ENCODE results near the gene EPHB6. TPM values are rescaled to one million over a fixed set of nuclear protein-coding genes. Genes with fewer than 3 reads are reported as not detected.

The EPHB6 gene
- total and polyA plus RNA-seq, 10 of the 15 experiments (the other 5 are each of a cell fraction or from before 2014, with no cell fraction given): 0.06 to 1.3 (median 0.37) TPM; not detected in 2

GRCh38 chr7:142919656-142920055 is 64.8 kb downstream of the EPHB6 start (continued):
- TF ChIP-seq KAT2A (conservative IDR thresholded peaks at IDR 0.05; ENCODE audit: control insufficient read depth, low read depth, low read length): no peak
- TF ChIP-seq MTA3 (IDR thresholded peaks at IDR 0.05; ENCODE audit: borderline replicate concordance, low read length): no peak
- no peak for TF ChIP-seq SPI1 (IDR thresholded peaks at IDR 0.05; ENCODE audit: borderline replicate concordance, insufficient read depth, low read depth, low read length)
- TF ChIP-seq KDM1A (IDR thresholded peaks at IDR 0.05; ENCODE audit: borderline replicate concordance): no peak
- TF ChIP-seq POLR2AphosphoS2 (IDR thresholded peaks at IDR 0.05; ENCODE audit: low read depth, low read length): no peak
- TF ChIP-seq IKZF1 (conservative IDR thresholded peaks at IDR 0.05): no peak

Other genes starting within 250 kb of the EPHB6 start
Only the 7 nearest of the 8 such genes appear.
- not detected in 2 replicates for gene PRSS1, start 105.6 kb upstream of the EPHB6 start, total RNA-seq (2014; rRNA removed)
- gene PRSS1, start 105.6 kb upstream of the EPHB6 start, total RNA-seq (2014; rRNA removed; fragmentation: Illumina TruSeq; extraction: Trizol): not detected in 2 replicates
- gene PRSS1, start 105.6 kb upstream of the EPHB6 start, total RNA-seq (2021): 11.9 and 12.4 TPM in 2 replicates
- not detected in 2 replicates for gene PRSS1, start 105.6 kb upstream of the EPHB6 start, polyA plus RNA-seq (2011; rRNA removed)
- gene PRSS1, start 105.6 kb upstream of the EPHB6 start, polyA plus RNA-seq (2014; fragmentation: Illumina TruSeq; extraction: Trizol): not detected in 2 replicates
- gene PRSS1, start 105.6 kb upstream of the EPHB6 start, polyA plus RNA-seq (2014; fragmentation: Nextera tagmentation; extraction: Ambion mirVana): not detected
- not detected in 2 replicates for gene PRSS1, start 105.6 kb upstream of the EPHB6 start, polyA plus RNA-seq (2014; rRNA removed)
- gene PRSS1, start 105.6 kb upstream of the EPHB6 start, polyA plus RNA-seq (2016; fragmentation: Nextera tagmentation; extraction: Ambion mirVana): not detected
- not detected in 2 replicates for gene PRSS2, start 84.1 kb upstream of the EPHB6 start, total RNA-seq (2014; rRNA removed)
- gene PRSS2, start 84.1 kb upstream of the EPHB6 start, total RNA-seq (2014; rRNA removed; fragmentation: Illumina TruSeq; extraction: Trizol): not detected in 2 replicates
- gene PRSS2, start 84.1 kb upstream of the EPHB6 start, total RNA-seq (2021): 28.8 and 35.7 TPM in 2 replicates
- 0.41 TPM in 1 of 2 replicates, not detected in the other for gene PRSS2, start 84.1 kb upstream of the EPHB6 start, polyA plus RNA-seq (2011; rRNA removed)
- gene PRSS2, start 84.1 kb upstream of the EPHB6 start, polyA plus RNA-seq (2014; fragmentation: Illumina TruSeq; extraction: Trizol): not detected in 2 replicates
- not detected for gene PRSS2, start 84.1 kb upstream of the EPHB6 start, polyA plus RNA-seq (2014; fragmentation: Nextera tagmentation; extraction: Ambion mirVana)
- gene PRSS2, start 84.1 kb upstream of the EPHB6 start, polyA plus RNA-seq (2014; rRNA removed): 0.28 TPM in 1 of 2 replicates, not detected in the other
- under 1 TPM in 1 of 2 experiments, not detected in 1; 0.21 TPM for gene PRSS2, start 84.1 kb upstream of the EPHB6 start, polyA plus RNA-seq (2016; fragmentation: Nextera tagmentation; extraction: Ambion mirVana)
- gene TRPV6, start 30.7 kb downstream of the EPHB6 start, total RNA-seq (2014; rRNA removed): not detected in 2 replicates
- not detected in 2 replicates for gene TRPV6, start 30.7 kb downstream of the EPHB6 start, total RNA-seq (2014; rRNA removed; fragmentation: Illumina TruSeq; extraction: Trizol)
- not detected in 2 replicates for gene TRPV6, start 30.7 kb downstream of the EPHB6 start, total RNA-seq (2021)
- gene TRPV6, start 30.7 kb downstream of the EPHB6 start, polyA plus RNA-seq (2011; rRNA removed): not detected in 2 replicates
- gene TRPV6, start 30.7 kb downstream of the EPHB6 start, polyA plus RNA-seq (2014; fragmentation: Illumina TruSeq; extraction: Trizol): not detected in 2 replicates
- not detected for gene TRPV6, start 30.7 kb downstream of the EPHB6 start, polyA plus RNA-seq (2014; fragmentation: Nextera tagmentation; extraction: Ambion mirVana)
- not detected in 2 replicates for gene TRPV6, start 30.7 kb downstream of the EPHB6 start, polyA plus RNA-seq (2014; rRNA removed)
- gene TRPV6, start 30.7 kb downstream of the EPHB6 start, polyA plus RNA-seq (2016; fragmentation: Nextera tagmentation; extraction: Ambion mirVana): not detected
- gene TRPV5, start 78.7 kb downstream of the EPHB6 start, total RNA-seq (2014; rRNA removed): not detected in 2 replicates
- not detected in 2 replicates for gene TRPV5, start 78.7 kb downstream of the EPHB6 start, total RNA-seq (2014; rRNA removed; fragmentation: Illumina TruSeq; extraction: Trizol)
- not detected in 2 replicates for gene TRPV5, start 78.7 kb downstream of the EPHB6 start, total RNA-seq (2021)
- not detected in 2 replicates for gene TRPV5, start 78.7 kb downstream of the EPHB6 start, polyA plus RNA-seq (2011; rRNA removed)
- not detected in 2 replicates for gene TRPV5, start 78.7 kb downstream of the EPHB6 start, polyA plus RNA-seq (2014; fragmentation: Illumina TruSeq; extraction: Trizol)
- gene TRPV5, start 78.7 kb downstream of the EPHB6 start, polyA plus RNA-seq (2014; fragmentation: Nextera tagmentation; extraction: Ambion mirVana): not detected
- gene TRPV5, start 78.7 kb downstream of the EPHB6 start, polyA plus RNA-seq (2014; rRNA removed): not detected in 2 replicates
- gene TRPV5, start 78.7 kb downstream of the EPHB6 start, polyA plus RNA-seq (2016; fragmentation: Nextera tagmentation; extraction: Ambion mirVana): not detected
- gene LLCFC1, start 84.4 kb downstream of the EPHB6 start, total RNA-seq (2014; rRNA removed): not detected in 2 replicates
- gene LLCFC1, start 84.4 kb downstream of the EPHB6 start, total RNA-seq (2014; rRNA removed; fragmentation: Illumina TruSeq; extraction: Trizol): not detected in 2 replicates
- gene LLCFC1, start 84.4 kb downstream of the EPHB6 start, total RNA-seq (2021): not detected in 2 replicates
- gene LLCFC1, start 84.4 kb downstream of the EPHB6 start, polyA plus RNA-seq (2011; rRNA removed): not detected in 2 replicates
- not detected in 2 replicates for gene LLCFC1, start 84.4 kb downstream of the EPHB6 start, polyA plus RNA-seq (2014; fragmentation: Illumina TruSeq; extraction: Trizol)
- gene LLCFC1, start 84.4 kb downstream of the EPHB6 start, polyA plus RNA-seq (2014; fragmentation: Nextera tagmentation; extraction: Ambion mirVana): not detected
- not detected in 2 replicates for gene LLCFC1, start 84.4 kb downstream of the EPHB6 start, polyA plus RNA-seq (2014; rRNA removed)
- not detected for gene LLCFC1, start 84.4 kb downstream of the EPHB6 start, polyA plus RNA-seq (2016; fragmentation: Nextera tagmentation; extraction: Ambion mirVana)
- 0.05 TPM in 1 of 2 replicates, not detected in the other for gene KEL, start 107.3 kb downstream of the EPHB6 start, total RNA-seq (2014; rRNA removed)
- gene KEL, start 107.3 kb downstream of the EPHB6 start, total RNA-seq (2014; rRNA removed; fragmentation: Illumina TruSeq; extraction: Trizol): 0.14 and 0.31 TPM in 2 replicates
- 0.28 and 1.7 TPM in 2 replicates for gene KEL, start 107.3 kb downstream of the EPHB6 start, total RNA-seq (2021)
- gene KEL, start 107.3 kb downstream of the EPHB6 start, polyA plus RNA-seq (2011; rRNA removed): 0.12 and 0.13 TPM in 2 replicates
- gene KEL, start 107.3 kb downstream of the EPHB6 start, polyA plus RNA-seq (2014; fragmentation: Illumina TruSeq; extraction: Trizol): 0.10 TPM in 1 of 2 replicates, not detected in the other
- under 1 TPM; 0.15 to 0.68 TPM for gene KEL, start 107.3 kb downstream of the EPHB6 start, polyA plus RNA-seq (2014; fragmentation: Nextera tagmentation; extraction: Ambion mirVana)
- gene KEL, start 107.3 kb downstream of the EPHB6 start, polyA plus RNA-seq (2014; rRNA removed): 0.05 and 0.18 TPM in 2 replicates
- under 1 TPM in 1 of 2 experiments, not detected in 1; 0.73 TPM for gene KEL, start 107.3 kb downstream of the EPHB6 start, polyA plus RNA-seq (2016; fragmentation: Nextera tagmentation; extraction: Ambion mirVana)
- gene OR9A2, start 172.1 kb downstream of the EPHB6 start, total RNA-seq (2014; rRNA removed): not detected in 2 replicates
- not detected in 2 replicates for gene OR9A2, start 172.1 kb downstream of the EPHB6 start, total RNA-seq (2014; rRNA removed; fragmentation: Illumina TruSeq; extraction: Trizol)
- gene OR9A2, start 172.1 kb downstream of the EPHB6 start, total RNA-seq (2021): not detected in 2 replicates
- gene OR9A2, start 172.1 kb downstream of the EPHB6 start, polyA plus RNA-seq (2011; rRNA removed): not detected in 2 replicates
- not detected in 2 replicates for gene OR9A2, start 172.1 kb downstream of the EPHB6 start, polyA plus RNA-seq (2014; fragmentation: Illumina TruSeq; extraction: Trizol)
- gene OR9A2, start 172.1 kb downstream of the EPHB6 start, polyA plus RNA-seq (2014; fragmentation: Nextera tagmentation; extraction: Ambion mirVana): not detected
- gene OR9A2, start 172.1 kb downstream of the EPHB6 start, polyA plus RNA-seq (2014; rRNA removed): not detected in 2 replicates
- gene OR9A2, start 172.1 kb downstream of the EPHB6 start, polyA plus RNA-seq (2016; fragmentation: Nextera tagmentation; extraction: Ambion mirVana): not detected